K562 (cell line): Measurements from ENCODE around the gene FAM89B. TPM values are rescaled to one million over a fixed set of nuclear protein-coding genes. Genes with fewer than 3 reads are reported as not detected.

ENCODE experiments used
- ILF3 ChIP-seq: fragments of 450-650 bp; IDR thresholded peaks from 2 replicates; pipeline ENCODE4 v1.6.1; 2018; ENCODE audit warnings: antibody characterized with exemption, mild to moderate bottlenecking, moderate library complexity, borderline replicate concordance
- NFXL1 ChIP-seq: fragments of 450-650 bp; formaldehyde crosslinking; IDR thresholded peaks from 2 replicates; pipeline ENCODE4 v1.4.0; 2021; ENCODE audit warnings: mild to moderate bottlenecking
- U2AF1 ChIP-seq: fragments of 200-400 bp; formaldehyde crosslinking; optimal IDR thresholded peaks from 2 replicates; pipeline ENCODE3; 2017; ENCODE audit warnings: mild to moderate bottlenecking, low read depth, low read length, moderate library complexity
- ZNF232 ChIP-seq: sonication (generic); formaldehyde crosslinking; IDR thresholded peaks from 2 replicates; pipeline ENCODE4 v1.8.0; 2022; ENCODE audit warnings: mild to moderate bottlenecking, missing genetic modification reagents
- polyA plus RNA-seq, 8 experiments: library from polyadenylated mRNA; depleted of rRNA in 4 of 8; stranded (reverse) in 5 of 8; unstranded in 3 of 8; fragments of >200 nt; fragmentation: Nextera tagmentation in 2 of 8; fragmentation: Illumina TruSeq in 1 of 8; extraction: Ambion mirVana in 2 of 8; extraction: Trizol in 1 of 8; gene quantifications; 2 replicates each; pipeline versions ENCODE4 v1.2.1 to v1.2.3, GENCODE V29; 2011 to 2014; ENCODE audit warnings: inconsistent platforms in 1 of 8, missing spikeins in 1 of 8
- total RNA-seq, 7 experiments: library from RNA; depleted of rRNA in 6 of 7; stranded (reverse); fragments of >200 nt in 6 of 7; fragmentation: Illumina TruSeq in 2 of 7; extraction: Trizol in 2 of 7; gene quantifications; 2 replicates each; pipeline versions ENCODE4 v1.2.1 to v1.2.3, GENCODE V29; 2011 to 2021; ENCODE audit warnings: low replicate concordance in 1 of 7
- TF ChIP-seq, protein P1 (sequence below), 2 experiments: fragments of 450-650 bp; formaldehyde crosslinking in 1 of 2; IDR thresholded peaks; 2 replicates each; pipeline versions ENCODE4 v1.4.0 to v1.6.1; 2014 to 2020; ENCODE audit warnings: mild to moderate bottlenecking in 2 of 2, borderline replicate concordance in 1 of 2, low read depth in 1 of 2
- TF ChIP-seq, protein P2 (sequence below): fragments of 450-650 bp; IDR thresholded peaks from 2 replicates; pipeline ENCODE4 v1.6.1; 2016; ENCODE audit warnings: antibody characterized with exemption

Gene FAM89B
- total and polyA plus RNA-seq, 9 of the 15 experiments (the other 6 are each of a cell fraction or from before 2014, with no cell fraction given), result 0.32 to 27.6 (median 11.9) TPM

DNA sequence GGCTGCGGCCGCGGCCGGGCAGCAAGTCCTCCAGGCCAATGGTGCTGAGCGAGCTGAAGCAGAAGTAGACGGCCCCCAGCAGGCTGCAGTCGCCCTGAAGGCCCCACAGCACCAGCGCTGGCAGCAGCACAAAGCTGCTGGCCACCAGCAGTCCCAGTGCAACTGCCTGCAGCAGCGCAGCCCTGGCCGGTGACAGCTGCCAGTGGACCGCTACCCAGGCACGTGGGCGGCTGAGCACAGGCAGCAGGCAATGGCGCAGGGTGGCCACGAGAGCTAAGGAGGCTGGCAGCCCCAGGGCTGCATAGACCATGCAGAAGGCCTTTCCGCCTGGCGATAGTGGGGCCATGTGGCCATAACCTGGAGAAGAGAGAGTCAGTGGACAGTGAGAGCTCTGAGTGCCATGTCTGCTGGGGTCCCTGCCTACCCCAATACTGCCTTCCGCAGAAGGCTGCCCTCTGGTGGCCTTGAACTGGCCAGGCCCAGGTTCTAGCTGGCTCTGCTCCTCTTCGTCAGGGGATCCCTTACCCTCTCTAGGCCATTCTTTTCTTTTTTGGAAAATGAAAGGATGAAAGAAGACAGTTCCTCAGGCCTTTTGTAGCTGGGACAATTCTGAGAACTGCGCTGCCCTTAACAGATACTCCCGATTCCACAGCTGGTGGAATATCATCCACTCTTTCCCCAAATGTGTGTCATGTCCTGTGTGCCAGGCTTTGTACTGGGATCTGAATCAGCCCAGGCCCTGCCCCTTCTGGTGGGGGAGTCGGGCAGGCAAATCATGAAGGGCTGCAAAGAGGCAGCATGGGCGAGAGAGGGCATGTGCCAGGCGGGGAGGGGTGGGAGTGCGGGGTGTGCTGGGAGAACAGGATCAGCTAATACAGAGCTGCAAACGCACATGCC is 21.4 kb downstream of the FAM89B start (continued):
- TF ChIP-seq, protein P1, sequence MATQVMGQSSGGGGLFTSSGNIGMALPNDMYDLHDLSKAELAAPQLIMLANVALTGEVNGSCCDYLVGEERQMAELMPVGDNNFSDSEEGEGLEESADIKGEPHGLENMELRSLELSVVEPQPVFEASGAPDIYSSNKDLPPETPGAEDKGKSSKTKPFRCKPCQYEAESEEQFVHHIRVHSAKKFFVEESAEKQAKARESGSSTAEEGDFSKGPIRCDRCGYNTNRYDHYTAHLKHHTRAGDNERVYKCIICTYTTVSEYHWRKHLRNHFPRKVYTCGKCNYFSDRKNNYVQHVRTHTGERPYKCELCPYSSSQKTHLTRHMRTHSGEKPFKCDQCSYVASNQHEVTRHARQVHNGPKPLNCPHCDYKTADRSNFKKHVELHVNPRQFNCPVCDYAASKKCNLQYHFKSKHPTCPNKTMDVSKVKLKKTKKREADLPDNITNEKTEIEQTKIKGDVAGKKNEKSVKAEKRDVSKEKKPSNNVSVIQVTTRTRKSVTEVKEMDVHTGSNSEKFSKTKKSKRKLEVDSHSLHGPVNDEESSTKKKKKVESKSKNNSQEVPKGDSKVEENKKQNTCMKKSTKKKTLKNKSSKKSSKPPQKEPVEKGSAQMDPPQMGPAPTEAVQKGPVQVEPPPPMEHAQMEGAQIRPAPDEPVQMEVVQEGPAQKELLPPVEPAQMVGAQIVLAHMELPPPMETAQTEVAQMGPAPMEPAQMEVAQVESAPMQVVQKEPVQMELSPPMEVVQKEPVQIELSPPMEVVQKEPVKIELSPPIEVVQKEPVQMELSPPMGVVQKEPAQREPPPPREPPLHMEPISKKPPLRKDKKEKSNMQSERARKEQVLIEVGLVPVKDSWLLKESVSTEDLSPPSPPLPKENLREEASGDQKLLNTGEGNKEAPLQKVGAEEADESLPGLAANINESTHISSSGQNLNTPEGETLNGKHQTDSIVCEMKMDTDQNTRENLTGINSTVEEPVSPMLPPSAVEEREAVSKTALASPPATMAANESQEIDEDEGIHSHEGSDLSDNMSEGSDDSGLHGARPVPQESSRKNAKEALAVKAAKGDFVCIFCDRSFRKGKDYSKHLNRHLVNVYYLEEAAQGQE (IDR thresholded peaks at IDR 0.05; ENCODE audit: borderline replicate concordance), result peak; percentile 42; the same call in 1 of the 2 replicates
- TF ChIP-seq, protein P1 (CRISPR knock-in tag; IDR thresholded peaks at IDR 0.05; ENCODE audit: low read depth), result no peak
- TF ChIP-seq NFXL1 (CRISPR knock-in tag), result no peak
- TF ChIP-seq U2AF1, result no peak
- TF ChIP-seq, protein P2, sequence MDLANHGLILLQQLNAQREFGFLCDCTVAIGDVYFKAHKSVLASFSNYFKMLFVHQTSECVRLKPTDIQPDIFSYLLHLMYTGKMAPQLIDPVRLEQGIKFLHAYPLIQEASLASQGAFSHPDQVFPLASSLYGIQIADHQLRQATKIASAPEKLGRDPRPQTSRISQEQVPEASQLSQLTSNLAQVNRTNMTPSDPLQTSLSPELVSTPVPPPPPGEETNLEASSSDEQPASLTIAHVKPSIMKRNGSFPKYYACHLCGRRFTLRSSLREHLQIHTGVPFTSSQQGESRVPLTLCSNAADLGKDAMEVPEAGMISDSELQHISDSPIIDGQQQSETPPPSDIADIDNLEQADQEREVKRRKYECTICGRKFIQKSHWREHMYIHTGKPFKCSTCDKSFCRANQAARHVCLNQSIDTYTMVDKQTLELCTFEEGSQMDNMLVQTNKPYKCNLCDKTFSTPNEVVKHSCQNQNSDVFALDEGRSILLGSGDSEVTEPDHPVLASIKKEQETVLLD, result no peak
- no peak for TF ChIP-seq ILF3
- no peak for TF ChIP-seq ZNF232 (CRISPR knock-in tag)
